DMS114 treated with DMSO at 0.1 percent for 48 hours (cell line): Measurements from ENCODE around the gene PLXNC1.

Source experiments
- DNase-seq: peaks from one replicate; lab custom pipeline; 2025; ENCODE audit not compliant: unreplicated experiment; lab: John Stamatoyannopoulos, UW

PLXNC1 gene

DNA sequence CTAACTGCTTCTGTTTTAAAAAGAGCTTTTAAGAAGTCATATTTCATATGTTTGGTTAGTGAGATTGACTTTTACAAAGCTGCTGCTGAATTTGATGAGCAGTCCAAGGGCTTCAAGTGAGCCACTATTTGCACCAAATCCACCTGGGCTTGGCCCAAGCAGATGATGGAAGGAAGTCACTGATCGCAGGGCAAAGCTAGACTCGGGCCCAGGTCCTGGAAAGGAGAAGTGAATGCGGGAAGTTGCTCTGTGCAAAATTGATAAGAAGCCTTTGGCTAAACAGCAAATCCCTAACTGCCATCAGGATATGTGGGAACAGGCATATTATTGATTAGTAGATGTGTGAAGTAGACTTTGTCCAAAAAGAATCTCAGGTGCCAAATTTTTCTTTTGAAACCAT lies 30.5 kb downstream of the PLXNC1 start:
- no peak for DNase-seq

- no peak for DNase-seq
Observed at GRCh38 chr12:94179723-94180122, 31.3 kb downstream of the PLXNC1 start.

GRCh38 chr12:94180558-94181296 lies 32.4 kb downstream of the PLXNC1 start:
- DNase-seq = no peak

- DNase-seq = no peak
Observed at GRCh38 chr12:94182986-94183707, 34.8 kb downstream of the PLXNC1 start.

- DNase-seq = no peak
Observed at GRCh38 chr12:94183708-94184379, 35.5 kb downstream of the PLXNC1 start.

DNA sequence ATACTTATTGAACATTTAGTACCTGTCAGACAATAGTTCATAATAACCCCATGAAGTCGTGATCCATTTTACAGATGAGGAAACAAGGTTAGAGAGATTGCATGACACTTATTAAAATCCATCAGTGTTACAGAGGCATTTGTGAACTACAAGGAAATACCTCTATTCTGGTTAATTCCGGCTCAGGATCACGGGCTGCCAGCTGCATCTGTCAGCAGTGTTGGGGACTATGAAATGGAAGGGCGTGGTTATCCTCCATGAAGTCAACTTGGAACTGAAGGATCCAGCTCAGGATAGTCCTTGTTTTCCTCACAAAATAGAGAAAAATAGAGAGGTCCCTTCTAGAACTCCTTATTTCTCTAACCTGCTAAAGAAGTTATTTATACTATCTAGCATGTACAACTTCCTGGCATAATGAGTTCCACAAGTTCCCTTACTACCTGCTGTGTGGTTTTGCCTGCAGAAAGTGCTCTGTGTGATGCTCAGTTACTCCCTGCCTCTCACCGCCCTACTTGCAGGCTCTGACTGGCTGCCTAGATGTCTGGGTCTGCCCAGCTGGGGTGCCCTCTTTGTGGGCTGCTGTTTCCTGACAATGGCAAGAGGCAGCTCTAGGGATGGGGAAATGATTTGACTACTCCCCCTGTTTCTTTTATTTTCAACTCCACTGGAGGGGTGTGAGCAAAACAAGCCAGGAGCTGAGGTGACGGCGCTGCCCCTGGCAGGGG lies 36.8 kb downstream of the PLXNC1 start:
- DNase-seq = no peak

- no peak for DNase-seq
Observed at GRCh38 chr12:94185801-94186200, 37.4 kb downstream of the PLXNC1 start.

DNA sequence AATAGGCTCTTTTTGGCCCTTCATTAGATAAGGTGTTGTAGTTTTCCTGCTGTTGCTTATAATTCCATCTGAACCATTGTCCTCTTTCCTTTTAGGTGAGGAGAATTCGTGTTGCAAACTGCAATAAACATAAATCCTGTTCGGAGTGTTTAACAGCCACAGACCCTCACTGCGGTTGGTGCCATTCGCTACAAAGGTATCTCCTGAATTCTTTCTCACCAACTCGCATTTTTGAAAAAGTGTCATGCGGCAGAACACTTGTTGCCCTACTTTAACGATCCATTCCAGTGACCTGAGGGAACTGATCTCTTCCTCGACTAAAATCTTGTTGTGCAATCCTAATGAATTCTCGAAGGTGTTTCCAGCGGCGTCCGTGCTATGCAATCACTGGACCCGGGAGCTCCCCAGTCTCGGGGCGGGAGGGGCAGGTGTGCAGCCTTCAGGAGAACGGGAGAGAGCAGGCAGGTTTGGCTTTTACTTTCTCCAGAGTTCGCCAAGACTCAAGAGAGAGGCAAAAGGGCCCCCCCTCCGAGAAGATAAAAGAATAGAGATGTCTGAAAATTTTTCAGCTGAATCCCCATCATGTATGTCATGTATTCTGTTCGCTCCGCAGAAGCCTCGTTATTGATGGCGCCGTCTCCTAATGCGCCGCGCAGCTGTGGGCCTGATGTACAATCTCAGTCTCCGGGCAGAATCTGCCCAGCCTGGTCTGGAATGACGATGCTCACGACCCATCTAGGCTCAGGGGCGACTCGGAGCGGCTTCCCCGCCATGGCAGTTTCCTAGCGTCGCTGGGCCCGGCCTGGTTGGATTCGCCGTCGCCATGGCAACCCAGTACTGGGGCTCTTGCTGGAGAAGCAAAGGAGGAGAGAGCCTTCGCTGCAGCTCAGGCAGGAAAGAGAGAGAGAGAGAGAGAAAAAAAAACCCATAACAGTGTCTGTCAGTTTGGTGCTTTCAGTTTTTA lies 38.2 kb downstream of the PLXNC1 start:
- DNase-seq = no peak

- no peak for DNase-seq
Observed at GRCh38 chr12:94187361-94187760, 39.0 kb downstream of the PLXNC1 start.

GRCh38 chr12:94190623-94191022 lies 42.2 kb downstream of the PLXNC1 start:
- no peak for DNase-seq

DNA sequence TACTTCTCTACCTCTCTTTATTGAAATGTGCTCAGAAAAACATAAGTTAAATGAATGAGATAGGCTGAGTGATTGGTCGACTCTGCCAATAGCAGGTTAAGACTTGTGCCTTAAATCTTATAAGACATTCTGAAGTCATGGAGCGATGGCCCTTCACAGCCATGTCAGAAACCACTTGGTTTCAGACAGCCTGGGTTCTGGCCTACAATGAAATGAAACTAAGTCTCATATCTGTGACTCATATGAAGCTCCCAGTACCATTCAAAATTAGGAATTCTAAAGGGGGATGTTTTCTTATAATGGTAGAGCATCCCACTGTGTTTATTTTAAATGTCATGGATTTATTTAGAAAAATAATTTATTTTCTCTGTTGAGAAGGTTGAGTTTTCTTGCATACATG lies 42.6 kb downstream of the PLXNC1 start:
- DNase-seq = no peak

- no peak for DNase-seq
Observed at GRCh38 chr12:94191811-94192210, 43.4 kb downstream of the PLXNC1 start.

- no peak for DNase-seq
Observed at GRCh38 chr12:94192506-94192905, 44.1 kb downstream of the PLXNC1 start.

DNA sequence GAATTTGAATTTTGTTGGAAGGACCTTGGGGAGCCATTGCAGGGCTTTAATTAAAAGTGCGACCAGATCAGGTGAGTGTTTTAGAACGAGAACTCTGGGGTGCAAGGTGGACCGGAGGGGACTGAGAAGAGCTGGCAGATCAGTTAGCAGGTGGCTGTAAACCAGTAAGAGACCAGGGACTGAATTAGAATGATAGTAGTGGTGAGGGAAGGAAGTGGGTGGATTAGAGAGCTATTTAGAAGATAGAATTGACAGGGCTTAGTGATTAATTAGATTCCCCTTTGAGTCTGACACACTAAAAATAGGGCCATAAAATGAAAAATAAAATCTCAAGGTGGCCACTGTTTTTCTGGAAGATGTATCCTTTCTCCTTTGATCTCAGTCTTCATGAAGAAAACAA lies 44.8 kb downstream of the PLXNC1 start:
- DNase-seq = no peak

- DNase-seq = no peak
Observed at GRCh38 chr12:94195483-94195882, 47.1 kb downstream of the PLXNC1 start.

DNA sequence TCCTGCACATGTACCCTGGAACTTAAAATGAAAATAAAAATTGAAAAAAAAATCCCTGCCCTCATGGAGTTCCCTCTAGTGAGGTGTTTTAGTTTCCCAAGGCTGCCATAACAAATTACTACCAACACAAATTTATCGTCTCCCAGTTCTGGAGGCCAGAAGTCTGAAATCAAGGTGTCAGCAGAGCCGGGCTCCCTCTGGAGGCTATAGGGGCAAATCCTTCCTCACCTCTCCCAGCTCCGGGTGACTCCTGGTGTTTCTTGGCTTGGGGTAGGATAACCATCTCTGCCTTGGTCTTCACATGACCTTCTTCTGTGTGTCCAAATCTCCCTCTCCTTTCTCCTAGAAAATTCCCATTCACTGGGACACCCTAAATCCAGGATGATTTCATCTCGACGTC lies 50.1 kb downstream of the PLXNC1 start:
- DNase-seq = no peak

DNA sequence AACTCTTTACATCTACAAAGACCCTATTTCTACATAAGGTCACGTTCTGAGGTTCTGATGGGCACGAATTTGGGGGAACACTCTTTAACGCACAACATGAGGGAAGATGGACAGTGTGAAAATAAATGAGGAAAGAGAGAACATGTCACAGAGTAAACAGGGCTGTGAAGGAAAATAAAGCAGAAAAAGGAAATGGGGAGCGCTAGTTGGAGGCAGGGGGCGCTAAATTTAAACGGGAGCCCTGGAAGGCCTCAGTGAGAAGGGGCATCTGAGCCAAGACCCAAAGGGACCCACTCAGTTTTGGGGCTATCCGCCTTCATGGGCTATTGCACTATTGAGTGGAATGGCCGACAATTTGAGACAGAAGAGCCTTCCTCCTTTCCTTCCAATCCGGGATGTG lies 50.5 kb downstream of the PLXNC1 start:
- no peak for DNase-seq

DNA sequence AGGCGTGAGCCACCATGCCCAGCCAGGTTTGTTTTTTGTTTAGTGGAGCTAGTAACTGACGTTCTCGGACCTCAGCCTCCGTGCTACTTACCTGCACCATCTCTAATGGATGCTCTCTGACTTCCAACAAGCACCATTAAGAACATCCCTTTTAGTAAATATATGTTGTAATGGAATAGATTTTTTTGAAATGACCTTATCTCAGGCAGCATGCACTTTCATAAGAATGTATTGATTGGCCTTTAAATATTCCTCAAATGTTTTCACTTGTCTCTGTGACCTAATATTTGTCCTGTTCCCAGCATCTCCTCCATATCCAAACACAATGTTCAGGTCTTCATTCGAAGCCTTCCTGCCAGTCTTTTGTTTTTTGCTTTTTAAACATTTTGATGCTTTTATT lies 51.7 kb downstream of the PLXNC1 start:
- DNase-seq = no peak

DNA sequence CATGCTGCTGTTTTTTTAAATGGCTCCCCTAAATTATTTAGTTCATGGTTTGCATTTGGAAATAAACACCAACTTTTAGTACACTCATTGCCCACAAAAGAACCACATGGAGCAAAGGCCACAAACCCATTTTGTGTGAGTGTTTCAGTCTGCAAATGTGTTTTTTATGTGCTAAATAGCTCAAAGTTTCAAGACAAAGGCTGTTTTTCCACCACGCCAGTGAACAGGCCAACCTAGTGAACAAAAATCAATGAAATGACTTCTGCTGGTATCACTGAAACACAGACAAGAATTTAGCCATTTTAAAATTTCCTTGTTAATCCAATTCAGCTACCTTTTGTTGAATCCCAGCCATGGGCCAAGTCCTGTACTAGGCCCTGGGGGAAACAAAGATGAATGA lies 52.3 kb downstream of the PLXNC1 start:
- no peak for DNase-seq
